ENCODE results near the gene AIG1.

AIG1 gene

DNA sequence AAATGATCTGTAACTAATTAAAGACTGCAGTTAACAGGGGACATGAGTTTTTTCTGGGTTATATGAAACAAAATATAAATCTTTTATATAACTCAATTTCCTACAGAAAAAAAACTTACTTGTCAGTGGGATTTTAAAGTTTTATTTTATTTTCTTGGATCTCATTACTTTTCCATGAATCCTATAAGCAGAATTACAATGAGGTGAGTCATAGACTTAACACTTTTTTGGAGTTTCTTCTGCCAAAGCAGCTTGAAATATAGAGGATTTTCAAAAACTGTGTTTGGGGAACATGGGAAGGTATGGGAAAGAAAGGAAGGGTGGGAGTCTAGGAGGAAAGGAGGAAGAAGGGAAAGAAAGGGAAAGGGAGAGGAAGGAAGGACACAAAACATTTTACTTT is 130.7 kb downstream of the AIG1 start:
- H3K4me3 ChIP-seq (ENCODE audit: low read depth, low read length), result no peak overlapping the region
- TF ChIP-seq, protein P1, sequence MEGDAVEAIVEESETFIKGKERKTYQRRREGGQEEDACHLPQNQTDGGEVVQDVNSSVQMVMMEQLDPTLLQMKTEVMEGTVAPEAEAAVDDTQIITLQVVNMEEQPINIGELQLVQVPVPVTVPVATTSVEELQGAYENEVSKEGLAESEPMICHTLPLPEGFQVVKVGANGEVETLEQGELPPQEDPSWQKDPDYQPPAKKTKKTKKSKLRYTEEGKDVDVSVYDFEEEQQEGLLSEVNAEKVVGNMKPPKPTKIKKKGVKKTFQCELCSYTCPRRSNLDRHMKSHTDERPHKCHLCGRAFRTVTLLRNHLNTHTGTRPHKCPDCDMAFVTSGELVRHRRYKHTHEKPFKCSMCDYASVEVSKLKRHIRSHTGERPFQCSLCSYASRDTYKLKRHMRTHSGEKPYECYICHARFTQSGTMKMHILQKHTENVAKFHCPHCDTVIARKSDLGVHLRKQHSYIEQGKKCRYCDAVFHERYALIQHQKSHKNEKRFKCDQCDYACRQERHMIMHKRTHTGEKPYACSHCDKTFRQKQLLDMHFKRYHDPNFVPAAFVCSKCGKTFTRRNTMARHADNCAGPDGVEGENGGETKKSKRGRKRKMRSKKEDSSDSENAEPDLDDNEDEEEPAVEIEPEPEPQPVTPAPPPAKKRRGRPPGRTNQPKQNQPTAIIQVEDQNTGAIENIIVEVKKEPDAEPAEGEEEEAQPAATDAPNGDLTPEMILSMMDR (IDR thresholded peaks at IDR 0.05; ENCODE audit: low read depth, low read length), result no peak

DNA sequence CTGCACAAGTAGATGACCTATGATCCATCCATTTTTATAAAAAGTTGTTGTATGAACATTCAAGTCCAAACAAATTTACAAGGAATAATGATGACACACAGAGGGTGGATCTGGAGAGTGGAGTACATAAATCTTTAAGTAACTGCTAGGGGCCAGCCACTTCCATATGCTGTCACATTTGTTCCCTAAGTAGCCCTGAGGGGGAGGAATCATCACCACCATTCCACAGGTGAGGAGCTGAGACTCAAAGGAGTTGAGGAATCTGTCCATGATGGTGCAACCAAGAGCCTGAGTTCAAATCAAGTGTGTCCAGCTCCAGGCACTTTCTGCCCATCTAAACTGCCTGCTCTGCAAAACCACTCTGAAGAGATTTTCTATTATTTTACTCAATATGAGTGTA is 132.1 kb downstream of the AIG1 start:
- H3K4me3 ChIP-seq (ENCODE audit: low read depth, low read length), result no peak overlapping the region
- TF ChIP-seq, protein P1 (IDR thresholded peaks at IDR 0.05; ENCODE audit: low read depth, low read length), result no peak

DNA sequence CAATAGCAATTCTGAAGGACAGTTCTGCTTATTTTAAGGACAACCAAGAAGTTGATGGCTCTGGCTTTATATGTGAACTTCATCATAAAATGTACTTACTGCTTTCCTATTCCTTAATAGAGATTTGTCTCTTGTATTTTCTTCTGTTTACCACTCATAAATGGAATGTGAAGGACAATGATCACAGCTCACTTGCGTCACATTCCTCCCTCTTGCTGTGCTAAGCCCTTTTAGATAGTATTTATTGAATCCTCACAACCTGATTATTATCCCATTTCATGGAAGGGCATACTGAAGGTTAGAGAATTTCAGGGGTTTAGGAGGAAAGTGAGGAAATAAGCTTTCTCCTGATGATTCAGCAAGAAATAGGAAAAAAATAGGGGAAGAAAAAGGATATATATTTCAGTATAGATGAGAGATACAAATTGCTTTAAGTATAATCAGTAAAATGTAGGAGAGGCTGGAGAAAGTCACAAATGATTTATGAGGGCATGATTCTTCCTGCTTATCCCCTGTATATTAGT is 132.9 kb downstream of the AIG1 start:
- H3K4me3 ChIP-seq (ENCODE audit: low read depth, low read length), result no peak overlapping the region
- TF ChIP-seq, protein P1 (IDR thresholded peaks at IDR 0.05; ENCODE audit: low read depth, low read length), result no peak

DNA sequence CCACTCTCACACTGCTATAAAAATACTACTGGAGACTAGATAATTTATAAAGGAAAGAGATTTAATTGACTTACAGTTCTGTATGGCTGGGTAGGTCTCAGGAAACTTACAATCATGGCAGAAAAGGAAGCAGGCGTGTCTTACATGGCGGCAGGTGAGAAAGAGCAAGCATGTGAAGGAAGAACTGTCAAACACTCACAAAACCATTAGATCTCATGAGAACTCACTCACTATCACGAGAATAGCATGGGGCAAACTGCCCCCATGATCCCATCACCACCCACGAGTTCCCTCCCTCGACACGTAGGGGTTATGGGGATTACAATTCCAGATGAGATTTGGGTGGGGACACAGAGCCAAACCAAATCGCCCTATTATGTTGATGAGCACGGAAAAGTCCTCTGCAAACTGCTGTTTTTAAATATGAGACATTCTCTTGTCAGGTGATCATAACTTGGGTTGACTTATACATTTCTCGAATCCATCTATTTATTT is 133.5 kb downstream of the AIG1 start:
- TF ChIP-seq, protein P1 (IDR thresholded peaks at IDR 0.05; ENCODE audit: low read depth, low read length), result no peak
- H3K4me3 ChIP-seq (ENCODE audit: low read depth, low read length), result no peak overlapping the region

DNA sequence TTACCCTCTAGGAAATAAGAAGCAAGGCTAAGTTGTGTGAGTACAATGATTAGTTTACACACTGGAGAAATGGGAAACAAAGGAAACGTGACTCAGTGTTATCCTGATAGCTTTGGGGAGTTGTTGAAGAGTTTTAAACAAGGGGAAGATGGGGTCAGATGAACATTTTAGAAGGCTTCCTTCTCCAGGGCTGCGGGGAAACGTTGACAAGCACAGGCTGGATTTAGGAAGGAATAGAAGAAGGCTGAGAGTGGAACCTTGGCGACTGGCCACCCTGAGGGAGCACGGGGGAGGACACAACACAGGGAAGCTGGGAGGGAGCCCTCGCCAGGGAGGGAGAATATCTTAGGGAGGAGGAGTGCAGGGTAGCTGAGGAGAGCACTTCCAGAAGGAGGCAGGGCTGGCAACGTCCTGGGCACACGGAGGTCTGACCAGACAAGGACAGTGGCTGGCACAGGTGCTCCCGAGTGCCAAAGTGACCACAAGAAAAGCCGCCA is 134.7 kb downstream of the AIG1 start:
- TF ChIP-seq, protein P1 (IDR thresholded peaks at IDR 0.05; ENCODE audit: low read depth, low read length), result no peak
- H3K4me3 ChIP-seq (ENCODE audit: low read depth, low read length), result no peak overlapping the region

DNA sequence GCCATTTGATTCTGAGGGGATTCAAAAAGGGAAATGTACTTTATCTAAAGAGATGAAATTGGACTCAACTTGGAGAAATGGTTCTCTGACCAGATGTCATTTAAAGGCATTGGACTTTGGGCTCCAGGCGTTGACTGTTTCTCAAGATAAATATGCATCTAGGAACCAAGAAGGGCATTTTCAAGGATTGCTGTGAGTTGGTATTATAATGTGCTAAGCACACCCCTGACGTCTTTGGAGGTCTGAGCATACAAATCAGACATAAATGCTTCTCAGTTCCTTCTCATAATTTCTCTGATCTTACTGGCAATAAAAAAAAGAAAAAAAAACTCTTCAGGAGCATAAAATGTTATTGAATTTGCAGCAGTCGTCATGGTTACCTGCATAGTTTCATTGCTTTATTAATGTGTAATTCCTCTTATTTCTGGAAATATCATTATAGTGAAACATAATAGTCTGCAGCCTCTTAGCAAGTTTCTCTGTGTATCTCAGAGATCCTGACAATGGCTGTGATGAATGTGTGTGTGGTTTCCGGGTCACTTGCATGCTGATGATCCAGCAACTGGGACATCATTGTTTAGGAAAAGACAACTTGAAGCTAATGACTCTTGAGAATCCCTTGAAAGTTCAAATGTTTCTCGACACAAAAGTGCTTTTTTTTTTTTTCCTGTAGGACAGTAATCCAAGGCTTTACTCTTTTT is 136.0 kb downstream of the AIG1 start:
- H3K4me3 ChIP-seq (ENCODE audit: low read depth, low read length), result no peak overlapping the region

DNA sequence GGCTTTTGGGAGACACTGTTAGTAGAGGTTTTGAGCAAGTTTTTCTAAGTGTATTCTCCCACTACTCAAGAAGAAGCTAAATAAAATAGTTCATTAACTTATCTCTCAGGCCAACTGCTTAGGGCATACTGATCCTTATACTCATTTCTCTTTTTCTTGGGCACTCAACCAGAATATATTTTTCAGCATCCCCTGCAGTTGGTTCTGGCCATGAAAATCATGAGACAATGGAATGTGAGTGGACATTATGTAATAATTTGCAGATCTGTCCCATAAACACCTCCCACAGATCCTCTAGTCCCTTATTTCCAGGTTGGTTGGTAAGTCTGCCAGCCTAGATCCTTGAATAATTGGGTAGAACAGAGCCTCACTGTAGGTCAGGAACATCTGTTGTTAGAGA is 136.7 kb downstream of the AIG1 start:
- TF ChIP-seq, protein P1 (IDR thresholded peaks at IDR 0.05; ENCODE audit: low read depth, low read length), result no peak
- no peak overlapping the region for H3K4me3 ChIP-seq (ENCODE audit: low read depth, low read length)

More for the DNA sequence above, 136.0 kb downstream of the AIG1 start:
- TF ChIP-seq, protein P1 (IDR thresholded peaks at IDR 0.05; ENCODE audit: low read depth, low read length), result no peak
